Neural progenitor cell (in vitro differentiated cells): ENCODE data around the gene TTLL3. TPM values are rescaled to one million over a fixed set of nuclear protein-coding genes. Genes with fewer than 3 reads are reported as not detected.

Experiments
- DNase-seq: peaks from one replicate; pipeline ENCODE4 v3.0.0-alpha.2; 2016; ENCODE audit warnings: low spot score
- H2AFZ ChIP-seq: fragments of 200-600 bp; sonication (generic); replicated peaks from 2 replicates; pipeline ENCODE4 v1.6.1; 2016; ENCODE audit warnings: antibody characterized with exemption
- H3F3A ChIP-seq: fragments of 200-600 bp; sonication (generic); 2 replicates; pipeline ENCODE4 v1.6.1; 2016; ENCODE audit warnings: antibody characterized with exemption, low read depth
- H3K27ac ChIP-seq: fragments of 200-600 bp; sonication (generic); 2 replicates; pipeline ENCODE4 v1.5.1; 2016; ENCODE audit warnings: mild to moderate bottlenecking
- H3K27me3 ChIP-seq: fragments of 200-600 bp; sonication (generic); 2 replicates; pipeline ENCODE4 v1.6.1; 2016; ENCODE audit warnings: mild to moderate bottlenecking, moderate library complexity
- H3K36me3 ChIP-seq: fragments of 200-600 bp; sonication (generic); 2 replicates; pipeline ENCODE4 v1.5.1; 2016
- H3K4me1 ChIP-seq: fragments of 200-600 bp; sonication (generic); 2 replicates; pipeline ENCODE4 v1.6.1; 2016; ENCODE audit warnings: mixed run types
- H3K4me2 ChIP-seq: fragments of 200-600 bp; sonication (generic); 2 replicates; pipeline ENCODE4 v1.6.1; 2016
- H3K4me3 ChIP-seq: fragments of 200-600 bp; sonication (generic); 2 replicates; pipeline ENCODE4 v1.5.1; 2016
- H3K79me2 ChIP-seq: fragments of 200-600 bp; sonication (generic); 2 replicates; pipeline ENCODE4 v1.6.1; 2016; ENCODE audit warnings: low read depth
- H3K9ac ChIP-seq: fragments of 200-600 bp; sonication (generic); 2 replicates; pipeline ENCODE4 v1.6.1; 2016
- H3K9me3 ChIP-seq: fragments of 200-600 bp; sonication (generic); 2 replicates; pipeline ENCODE4 v1.5.1; 2016; ENCODE audit warnings: low read depth
- H4K20me1 ChIP-seq: fragments of 200-600 bp; sonication (generic); 2 replicates; pipeline ENCODE4 v1.6.1; 2016; ENCODE audit warnings: low read depth
- H3K27ac Mint-ChIP-seq: 3 replicates; pipeline ENCODE4 v1.8.0; 2021; ENCODE audit warnings: mixed read lengths
- H3K27me3 Mint-ChIP-seq: 2 replicates; pipeline ENCODE4 v1.8.0; 2022; ENCODE audit warnings: low read depth, mild to moderate bottlenecking, inconsistent platforms, moderate library complexity, mixed read lengths; ENCODE audit not compliant: insufficient read depth
- H3K36me3 Mint-ChIP-seq: 3 replicates; pipeline ENCODE4 v1.8.0; 2021; ENCODE audit warnings: mixed read lengths
- H3K4me1 Mint-ChIP-seq: 3 replicates; pipeline ENCODE4 v1.8.0; 2021; ENCODE audit warnings: mixed read lengths
- H3K4me3 Mint-ChIP-seq: 3 replicates; pipeline ENCODE4 v1.8.0; 2021; ENCODE audit warnings: mild to moderate bottlenecking, moderate library complexity, mixed read lengths
- H3K9me3 Mint-ChIP-seq: 3 replicates; pipeline ENCODE4 v1.8.0; 2020; ENCODE audit warnings: mixed read lengths
- CTCF ChIP-seq: fragments of 200-600 bp; sonication (generic); IDR thresholded peaks from 2 replicates; pipeline ENCODE4 v1.5.1; 2017; ENCODE audit warnings: antibody characterized with exemption, mild to moderate bottlenecking
- EZH2 ChIP-seq: fragments of 200-600 bp; sonication (generic); IDR thresholded peaks from 2 replicates; pipeline ENCODE4 v1.6.1; 2017; ENCODE audit warnings: antibody characterized with exemption, mild to moderate bottlenecking, moderate library complexity
- EZH2phosphoT487 ChIP-seq: fragments of 200-600 bp; sonication (generic); IDR thresholded peaks from 2 replicates; pipeline ENCODE4 v1.6.1; 2017; ENCODE audit warnings: antibody characterized with exemption
- total RNA-seq: library from RNA; depleted of rRNA; stranded (reverse); fragments of >200 nt; gene quantifications from 2 replicates; pipeline ENCODE4 v1.2.3, GENCODE V29; 2015; ENCODE audit warnings: low replicate concordance

Gene TTLL3
- total RNA-seq, 1 donor from 2014 or later = 15.0 TPM

- Histone ChIP-seq H3K4me1 (peaks cover 11% of the 10 kb centered on the region), H3K79me2 (peaks cover 63% of the 10 kb centered on the region), H3F3A (peaks cover 33% of the 10 kb centered on the region), H3K27me3 (no peaks in the 10 kb centered on the region), H3K9ac (no peak overlapping the region), H3K4me3 (no peak overlapping the region), H3K27ac (no peak overlapping the region), H2AFZ (no peak overlapping the region), H4K20me1 (peaks cover 14% of the 10 kb centered on the region), H3K9me3 (no peaks in the 10 kb centered on the region), H3K4me2 (peak overlapping the region; percentile 92), H3K36me3 (peaks cover 5% of the 10 kb centered on the region)
- H3K4me3 Mint-ChIP-seq = peak overlapping the region; percentile 96
- H3K27me3 Mint-ChIP-seq = peaks cover 7% of the 10 kb centered on the region
- H3K4me1 Mint-ChIP-seq = peaks cover 21% of the 10 kb centered on the region
- TF ChIP-seq EZH2 = no peak
- no peak for TF ChIP-seq CTCF
- DNase-seq = no peak
- H3K9me3 Mint-ChIP-seq = no peaks in the 10 kb centered on the region
- H3K36me3 Mint-ChIP-seq = peaks cover 17% of the 10 kb centered on the region
- H3K27ac Mint-ChIP-seq = no peak overlapping the region
These were observed 15.7 kb upstream of the TTLL3 start for GRCh38 chr3:9794400-9794799.

- Mint-ChIP-seq H3K27ac (no peak overlapping the region), H3K9me3 (no peaks in the 10 kb centered on the region), H3K27me3 (peaks cover 7% of the 10 kb centered on the region), H3K4me3 (peak overlapping the region; percentile 78), H3K36me3 (peaks cover 21% of the 10 kb centered on the region), H3K4me1 (peaks cover 21% of the 10 kb centered on the region)
- Histone ChIP-seq H3K79me2 (peaks cover 63% of the 10 kb centered on the region), H3K4me3 (no peak overlapping the region), H3K27me3 (no peaks in the 10 kb centered on the region), H3K4me2 (no peak overlapping the region), H3F3A (peaks cover 40% of the 10 kb centered on the region), H3K4me1 (peaks cover 11% of the 10 kb centered on the region), H4K20me1 (peaks cover 14% of the 10 kb centered on the region), H3K36me3 (peaks cover 5% of the 10 kb centered on the region), H2AFZ (no peak overlapping the region), H3K9me3 (no peaks in the 10 kb centered on the region), H3K27ac (no peak overlapping the region), H3K9ac (no peak overlapping the region)
- TF ChIP-seq EZH2 = no peak
- TF ChIP-seq CTCF = no peak
- TF ChIP-seq EZH2phosphoT487 = no peak
- no peak for DNase-seq
These were observed 14.9 kb upstream of the TTLL3 start for GRCh38 chr3:9795207-9795606.

- no peak overlapping the region for H3K4me3 Mint-ChIP-seq
- H3K27me3 ChIP-seq = no peaks in the 10 kb centered on the region
- peaks cover 14% of the 10 kb centered on the region for H3K4me1 Mint-ChIP-seq
- peaks cover 31% of the 10 kb centered on the region for H3F3A ChIP-seq
- H3K36me3 Mint-ChIP-seq = peaks cover 19% of the 10 kb centered on the region
- H3K27ac Mint-ChIP-seq = no peak overlapping the region
- no peak for TF ChIP-seq EZH2
- no peak for TF ChIP-seq CTCF
- TF ChIP-seq EZH2phosphoT487 = no peak
- DNase-seq = no peak
- no peak overlapping the region for H2AFZ ChIP-seq
- H3K9me3 Mint-ChIP-seq = no peaks in the 10 kb centered on the region
- peaks cover 11% of the 10 kb centered on the region for H3K36me3 ChIP-seq
- no peak overlapping the region for H3K4me2 ChIP-seq
- peak overlapping the region; percentile 35 for H3K9ac ChIP-seq
- H3K4me3 ChIP-seq = no peak overlapping the region
- H3K9me3 ChIP-seq = no peaks in the 10 kb centered on the region
- H3K4me1 ChIP-seq = peaks cover 5% of the 10 kb centered on the region
- no peak overlapping the region for H3K27ac ChIP-seq
- peaks cover 10% of the 10 kb centered on the region for H3K27me3 Mint-ChIP-seq
- H3K79me2 ChIP-seq = peaks cover 46% of the 10 kb centered on the region
- H4K20me1 ChIP-seq = peaks cover 14% of the 10 kb centered on the region
These were observed 12.7 kb upstream of the TTLL3 start for GRCh38 chr3:9797196-9797945.
